ENCODE measurements around the gene ATP4A.
"Not testable (repeated sequence)": the region's sequence is repeated elsewhere in the genome, so short reads cannot be mapped to it uniquely, and the experiment has no call there.

Gene ATP4A

GRCh38 chr19:35563207-35563829, at the start of gene ATP4A:
Gene ATP4A (minus strand): TSS chr19:35563658. CDS start chr19:35563629, 29 bp downstream.
- DNase-seq = peak in 3 of 10 donors; percentile 57 to 73 (median 58)
- intact Hi-C loops (cut with DNase I) = no loop called here

GRCh38 chr19:35612559-35613321, 49.3 kb upstream of the ATP4A start, which contains the start of gene HAUS5:
Gene HAUS5 (plus strand): TSS chr19:35612735. CDS start chr19:35612795, 60 bp downstream.
- intact Hi-C loops (cut with DNase I) = loop anchor here (2.0 kb wide), 1 partner anchor 16 kb away; the partner anchor contains the start of gene RBM42
- DNase-seq = peak; percentile 85 to 99 (median 93)

GRCh38 chr19:35612224-35612558, 48.7 kb upstream of the ATP4A start:
- peak in 1 of 10 donors; percentile 59 for DNase-seq
- intact Hi-C loops (cut with DNase I) = loop anchor here (2.0 kb wide), 1 partner anchor 17 kb away; the partner anchor contains the start of gene RBM42

- intact Hi-C loops (cut with DNase I) = loop anchor here (2.0 kb wide), 1 partner anchor 61 kb away; no protein-coding TSS in a partner anchor
- peak in 1 of 10 donors; percentile 33 for DNase-seq
Observed at GRCh38 chr19:35609851-35610353, 46.4 kb upstream of the ATP4A start.

GRCh38 chr19:35608251-35608650, 44.8 kb upstream of the ATP4A start:
- no peak for DNase-seq
- intact Hi-C loops (cut with DNase I) = loop anchor here (2.0 kb wide), 1 partner anchor 59 kb away; no protein-coding TSS in a partner anchor

DNA sequence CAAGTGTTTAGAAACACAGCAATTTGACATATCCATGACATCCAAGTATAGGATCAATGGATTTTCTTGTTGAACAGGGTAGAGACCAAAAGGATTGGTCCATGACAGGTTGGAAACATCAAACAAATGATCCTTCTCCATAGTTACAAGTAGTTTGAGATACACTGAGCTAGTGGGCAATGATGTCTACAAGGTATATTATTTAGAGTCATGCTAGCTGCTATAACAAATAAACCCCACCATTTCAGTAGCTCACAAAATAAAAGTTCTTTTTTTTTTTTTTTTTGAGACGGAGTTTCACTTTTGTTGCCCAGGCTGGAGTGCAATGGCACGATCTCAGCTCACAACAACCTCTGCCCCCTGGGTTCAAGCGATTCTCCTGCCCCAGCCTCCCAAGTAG, 44.2 kb upstream of the ATP4A start:
- intact Hi-C loops (cut with DNase I) = loop anchor here (2.0 kb wide), 1 partner anchor 59 kb away; no protein-coding TSS in a partner anchor

GRCh38 chr19:35607170-35607569, 43.7 kb upstream of the ATP4A start:
- peak in 1 of 10 donors; percentile 11 for DNase-seq
- intact Hi-C loops (cut with DNase I) = not testable (repeated sequence)

More for the DNA sequence above, 44.2 kb upstream of the ATP4A start:
- DNase-seq = peak in 1 of 10 donors; percentile 4

DNA sequence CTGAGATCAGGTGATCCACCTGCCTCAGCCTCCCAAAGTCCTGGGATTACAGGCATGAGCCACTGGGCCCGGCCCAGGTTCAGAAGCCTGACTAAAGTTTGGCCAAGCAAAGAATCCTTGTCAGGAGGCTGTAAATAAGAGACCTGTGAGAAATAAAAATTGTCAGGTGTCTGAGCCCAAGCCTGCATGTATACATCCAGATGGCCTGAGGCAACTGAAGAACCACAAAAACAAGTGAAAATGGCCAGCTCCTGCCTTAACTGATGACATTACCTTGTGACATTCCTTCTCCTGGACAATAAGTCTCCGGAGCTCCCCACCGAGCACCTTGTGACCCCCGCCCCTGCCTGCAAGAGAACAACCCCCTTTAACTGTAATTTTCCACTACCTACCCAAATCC, 41.0 kb upstream of the ATP4A start:
- DNase-seq; intact Hi-C loops (cut with DNase I): not testable (repeated sequence)

GRCh38 chr19:35601971-35602370, 38.5 kb upstream of the ATP4A start:
- DNase-seq = peak in 1 of 10 donors; percentile 12
- intact Hi-C loops (cut with DNase I) = no loop called here

DNA sequence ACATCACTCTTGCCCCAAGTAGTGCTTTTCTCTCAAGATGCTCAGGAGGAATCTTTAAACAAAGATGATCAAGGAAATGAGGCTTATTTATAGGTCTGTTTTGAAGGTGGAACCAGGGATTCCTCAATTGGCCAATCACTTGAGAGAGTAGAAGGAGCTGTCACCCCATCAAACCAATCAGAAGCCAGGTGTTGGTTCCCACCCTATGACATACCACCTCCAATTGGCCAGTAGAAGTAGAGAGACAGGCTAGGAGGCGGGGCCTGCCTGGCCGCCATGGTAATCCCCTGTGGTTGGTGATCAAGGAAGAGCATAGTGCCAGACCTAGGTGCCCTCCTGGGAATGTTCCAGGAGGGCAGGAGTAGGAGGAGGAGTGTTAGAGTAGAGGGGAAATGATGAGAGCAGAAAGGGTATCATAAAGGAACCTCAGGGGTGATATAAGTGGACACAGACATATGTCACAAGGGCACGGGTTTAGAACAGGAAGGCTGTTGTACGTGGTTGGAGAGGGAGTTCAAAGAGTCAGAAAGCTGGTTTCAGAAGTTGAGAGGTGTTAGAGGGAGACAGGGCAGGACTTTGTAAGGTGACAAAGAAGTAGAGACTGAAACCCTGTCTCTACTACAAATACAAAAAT, 33.0 kb upstream of the ATP4A start:
- intact Hi-C loops (cut with DNase I) = no loop called here
- DNase-seq = no peak

DNA sequence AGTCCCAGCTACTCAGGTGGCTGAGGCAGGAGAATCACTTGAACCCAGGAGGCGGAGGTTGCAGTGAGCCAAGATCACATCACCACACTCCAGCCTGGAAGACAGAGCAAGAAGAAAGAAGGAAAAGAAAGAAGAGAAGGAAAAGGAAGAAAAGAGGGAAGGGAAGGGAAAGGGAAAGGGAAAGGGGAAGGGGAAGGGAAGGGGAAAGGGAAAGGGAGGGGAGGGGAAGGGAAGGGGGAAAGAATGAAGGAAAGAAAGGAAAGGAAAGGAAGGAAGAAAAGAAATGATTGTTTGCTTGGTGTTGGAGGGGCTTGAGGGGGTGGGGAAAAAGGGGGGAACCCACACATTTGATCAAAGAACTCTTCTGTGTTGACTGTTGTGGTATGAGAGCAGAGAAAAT, 32.5 kb upstream of the ATP4A start:
- intact Hi-C loops (cut with DNase I) = no loop called here

DNA sequence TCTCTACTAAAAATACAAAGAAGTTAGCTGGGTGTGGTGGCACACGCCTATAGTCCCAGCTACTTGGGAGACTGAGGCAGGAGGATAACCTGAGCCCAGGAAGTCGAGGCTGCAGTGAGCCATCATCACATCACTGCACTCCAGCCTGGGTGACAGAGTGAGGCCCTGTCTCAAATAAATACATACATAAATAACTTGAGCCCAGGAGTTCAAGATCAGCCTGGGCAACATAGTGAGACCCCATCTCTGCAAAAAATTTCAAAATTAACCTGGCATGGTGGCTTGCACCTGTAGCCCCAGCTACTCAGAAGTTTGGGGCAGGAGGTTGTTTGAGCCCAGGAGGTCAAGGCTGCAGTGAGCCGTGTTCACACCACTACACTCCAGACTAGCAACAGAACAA, 31.6 kb upstream of the ATP4A start:
- DNase-seq = peak in 1 of 10 donors; percentile 16
- intact Hi-C loops (cut with DNase I) = not testable (repeated sequence)

More for the DNA sequence above, 32.5 kb upstream of the ATP4A start:
- DNase-seq = peak in 1 of 10 donors; percentile 2

GRCh38 chr19:35592226-35592625, 28.8 kb upstream of the ATP4A start:
- intact Hi-C loops (cut with DNase I) = loop anchor here (2.0 kb wide), 1 partner anchor 81 kb away; no protein-coding TSS in a partner anchor
- DNase-seq = peak in 1 of 10 donors; percentile 54

GRCh38 chr19:35590875-35591274, 27.4 kb upstream of the ATP4A start:
- no peak for DNase-seq
- intact Hi-C loops (cut with DNase I) = no loop called here

- intact Hi-C loops (cut with DNase I) = no loop called here
- no peak for DNase-seq
Observed at GRCh38 chr19:35587321-35587720, 23.9 kb upstream of the ATP4A start.

DNA sequence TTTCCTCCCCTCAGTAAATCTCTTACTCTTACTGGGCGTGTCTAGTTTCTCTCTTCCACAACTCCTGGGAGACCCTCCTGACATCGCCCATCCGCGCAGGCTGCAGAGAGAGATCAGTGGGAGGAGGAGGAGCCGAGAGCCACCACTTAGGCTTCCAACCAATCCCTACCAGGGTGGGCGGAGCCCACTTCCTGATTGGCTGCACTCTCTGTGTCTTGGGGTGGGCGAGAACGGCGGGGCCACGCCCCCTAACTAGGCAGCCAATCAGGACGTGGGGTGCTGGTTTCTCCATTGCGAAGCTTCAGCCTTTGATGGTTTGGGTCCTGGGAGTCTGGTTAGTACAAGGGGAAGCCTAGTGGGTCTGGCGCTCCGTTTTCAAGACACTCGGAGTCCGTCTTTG, 22.4 kb upstream of the ATP4A start, which contains the start of gene PMIS2:
Gene PMIS2, plus strand, starts transcription at position 326 of the 400 bp plus-strand sequence. CDS start 87 bp downstream, outside the sequence.
- intact Hi-C loops (cut with DNase I) = no loop called here
- peak in 1 of 10 donors; percentile 45 for DNase-seq

- intact Hi-C loops (cut with DNase I) = no loop called here
- DNase-seq = no peak
Observed at GRCh38 chr19:35582760-35583159, 19.3 kb upstream of the ATP4A start.

- intact Hi-C loops (cut with DNase I) = no loop called here
- DNase-seq = no peak
Observed at GRCh38 chr19:35578707-35579106, 15.2 kb upstream of the ATP4A start.

GRCh38 chr19:35577918-35578317, 14.5 kb upstream of the ATP4A start:
- intact Hi-C loops (cut with DNase I) = no loop called here

GRCh38 chr19:35571406-35571965, 8.0 kb upstream of the ATP4A start:
- intact Hi-C loops (cut with DNase I) = no loop called here
- peak in 1 of 10 donors; percentile 33 for DNase-seq

More at GRCh38 chr19:35577918-35578317, 14.5 kb upstream of the ATP4A start:
- DNase-seq = no peak

Measured in posterior cingulate gyrus (tissue), 11 donors.